Coronary artery (tissue), 2 donors: Measurements from ENCODE around the gene ABCD3.
A peak's percentile ranks its signal among the peaks of the same experiment; 100 is the strongest.
"Not testable (repeated sequence)": the region's sequence is repeated elsewhere in the genome, so short reads cannot be mapped to it uniquely, and the experiment has no call there.

Experiments used
- DNase-seq: peaks from one replicate; pipeline ENCODE4 v3.0.0-alpha.2; 2017; ENCODE audit warnings: low spot score
- H3K27ac ChIP-seq, 2 donors: fragments of 200-600 bp; sonication (generic); one replicate each; pipeline ENCODE4 v1.5.1; 2016 to 2019
- H3K4me3 ChIP-seq: fragments of 200-600 bp; sonication (generic); 2 replicates; pipeline ENCODE4 v1.5.1; 2016; ENCODE audit warnings: mild to moderate bottlenecking, moderate library complexity
- CTCF ChIP-seq: fragments of 200-600 bp; sonication (generic); IDR thresholded peaks from one replicate; pipeline ENCODE4 v1.5.1; 2019; ENCODE audit warnings: antibody characterized with exemption

Gene ABCD3

GRCh38 chr1:94417978-94418663, at the start of gene ABCD3:
ABCD3 (plus strand) TSS chr1:94418389; CDS start chr1:94418479, 90 bp downstream.
- peak within 1 kb of the TSS; percentile 99 for H3K4me3 ChIP-seq
- H3K27ac ChIP-seq: peak within 1 kb of the TSS; percentile 85 to 95
- peak; percentile 98 for DNase-seq
- no peak for TF ChIP-seq CTCF

GRCh38 chr1:94372771-94373170, 45.4 kb upstream of the ABCD3 start:
- H3K27ac ChIP-seq, DNase-seq, H3K4me3 ChIP-seq: not testable (repeated sequence)

- DNase-seq, H3K4me3 ChIP-seq, H3K27ac ChIP-seq: not testable (repeated sequence)
Measured at GRCh38 chr1:94373311-94373710, 44.9 kb upstream of the ABCD3 start.

GRCh38 chr1:94375666-94376065, 42.5 kb upstream of the ABCD3 start:
- DNase-seq, H3K27ac ChIP-seq, H3K4me3 ChIP-seq: not testable (repeated sequence)

GRCh38 chr1:94378493-94378892, 39.7 kb upstream of the ABCD3 start:
- H3K27ac ChIP-seq, H3K4me3 ChIP-seq, DNase-seq: not testable (repeated sequence)

- TF ChIP-seq CTCF: no peak
- no peak for DNase-seq
Measured at GRCh38 chr1:94379615-94380014, 38.6 kb upstream of the ABCD3 start.

GRCh38 chr1:94382201-94382600, 36.0 kb upstream of the ABCD3 start:
- H3K27ac ChIP-seq: no peak overlapping the region
- TF ChIP-seq CTCF: no peak
- no peak overlapping the region for H3K4me3 ChIP-seq
- no peak for DNase-seq

More at GRCh38 chr1:94379615-94380014, 38.6 kb upstream of the ABCD3 start:
- H3K4me3 ChIP-seq: no peak overlapping the region
- no peak overlapping the region for H3K27ac ChIP-seq

- no peak for DNase-seq
- H3K4me3 ChIP-seq: no peak overlapping the region
- TF ChIP-seq CTCF: no peak
- H3K27ac ChIP-seq: no peak overlapping the region
Measured at GRCh38 chr1:94383966-94384408, 34.2 kb upstream of the ABCD3 start.

GRCh38 chr1:94384485-94385265, 33.5 kb upstream of the ABCD3 start:
- Histone ChIP-seq H3K27ac (no peak overlapping the region), H3K4me3 (no peak overlapping the region)
- DNase-seq: no peak
- no peak for TF ChIP-seq CTCF
